Mammary epithelial cell (primary cell): ENCODE measurements around the gene NXPH4.

ENCODE experiments used
- CTCF ChIP-seq, 2 donors: IDR thresholded peaks in 1 of 2; conservative IDR thresholded peaks in 1 of 2; 2 replicates each; pipeline ENCODE4 v1.5.1; 2011 to 2012; ENCODE audit warnings: inconsistent platforms in 2 of 2, low read length in 2 of 2, mild to moderate bottlenecking in 2 of 2, control low read depth in 1 of 2, low read depth in 1 of 2; ENCODE audit not compliant: insufficient read depth in 1 of 2; ENCODE audit errors: extremely low read depth in 1 of 2
- EZH2 ChIP-seq: IDR thresholded peaks from 2 replicates; pipeline ENCODE4 v1.6.1; 2012; ENCODE audit warnings: low read length, inconsistent platforms, borderline replicate concordance

- TF ChIP-seq CTCF (conservative IDR thresholded peaks at IDR 0.05 in 1 of 2, IDR thresholded peaks at IDR 0.05 in 1 of 2; ENCODE audit: extremely low read depth in 1 of 2, insufficient read depth in 1 of 2, low read depth in 1 of 2, low read length in 2 of 2) (no peak), EZH2 (no peak)
These were observed 49.6 kb upstream of the NXPH4 start for GRCh38 chr12:57166971-57167371.
